ENCODE results near the gene PSTPIP2.

DNA sequence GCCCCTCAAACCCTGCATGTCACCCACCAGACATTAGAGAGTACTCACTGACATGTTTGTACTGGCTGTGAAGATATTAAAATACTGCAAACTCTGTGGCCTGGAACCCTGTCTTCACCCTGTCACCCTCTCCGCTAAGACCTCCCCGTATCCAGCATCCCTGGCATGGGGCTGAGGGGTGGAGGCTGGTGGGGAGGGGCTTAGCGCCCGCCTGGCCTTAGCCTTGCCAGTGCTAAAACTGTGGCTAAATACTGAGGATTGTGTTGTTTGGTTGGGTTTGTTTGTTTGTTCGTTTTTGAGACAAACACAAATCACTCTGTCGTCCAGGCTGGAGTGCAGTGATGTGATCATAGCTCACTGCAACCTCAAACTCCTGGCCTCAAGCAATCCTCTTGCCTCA, 1.8 kb downstream of the PSTPIP2 start:
- TF ChIP-seq CTCF (conservative IDR thresholded peaks at IDR 0.05; ENCODE audit: low read depth in 2 of 2): no peak
- TF ChIP-seq EZH2 (IDR thresholded peaks at IDR 0.05; ENCODE audit: low read depth, unreplicated experiment): no peak
- TF ChIP-seq JUNB (IDR thresholded peaks at IDR 0.05; ENCODE audit: unreplicated experiment): no peak
- no peak for TF ChIP-seq EZH2phosphoT487 (IDR thresholded peaks at IDR 0.05; ENCODE audit: unreplicated experiment)
- TF ChIP-seq ZNF331 (CRISPR knock-in tag; IDR thresholded peaks at IDR 0.05; ENCODE audit: low read depth): no peak
- TF ChIP-seq POLR2AphosphoS5 (IDR thresholded peaks at IDR 0.05; ENCODE audit: low read depth): no peak
- TF ChIP-seq, protein P1, sequence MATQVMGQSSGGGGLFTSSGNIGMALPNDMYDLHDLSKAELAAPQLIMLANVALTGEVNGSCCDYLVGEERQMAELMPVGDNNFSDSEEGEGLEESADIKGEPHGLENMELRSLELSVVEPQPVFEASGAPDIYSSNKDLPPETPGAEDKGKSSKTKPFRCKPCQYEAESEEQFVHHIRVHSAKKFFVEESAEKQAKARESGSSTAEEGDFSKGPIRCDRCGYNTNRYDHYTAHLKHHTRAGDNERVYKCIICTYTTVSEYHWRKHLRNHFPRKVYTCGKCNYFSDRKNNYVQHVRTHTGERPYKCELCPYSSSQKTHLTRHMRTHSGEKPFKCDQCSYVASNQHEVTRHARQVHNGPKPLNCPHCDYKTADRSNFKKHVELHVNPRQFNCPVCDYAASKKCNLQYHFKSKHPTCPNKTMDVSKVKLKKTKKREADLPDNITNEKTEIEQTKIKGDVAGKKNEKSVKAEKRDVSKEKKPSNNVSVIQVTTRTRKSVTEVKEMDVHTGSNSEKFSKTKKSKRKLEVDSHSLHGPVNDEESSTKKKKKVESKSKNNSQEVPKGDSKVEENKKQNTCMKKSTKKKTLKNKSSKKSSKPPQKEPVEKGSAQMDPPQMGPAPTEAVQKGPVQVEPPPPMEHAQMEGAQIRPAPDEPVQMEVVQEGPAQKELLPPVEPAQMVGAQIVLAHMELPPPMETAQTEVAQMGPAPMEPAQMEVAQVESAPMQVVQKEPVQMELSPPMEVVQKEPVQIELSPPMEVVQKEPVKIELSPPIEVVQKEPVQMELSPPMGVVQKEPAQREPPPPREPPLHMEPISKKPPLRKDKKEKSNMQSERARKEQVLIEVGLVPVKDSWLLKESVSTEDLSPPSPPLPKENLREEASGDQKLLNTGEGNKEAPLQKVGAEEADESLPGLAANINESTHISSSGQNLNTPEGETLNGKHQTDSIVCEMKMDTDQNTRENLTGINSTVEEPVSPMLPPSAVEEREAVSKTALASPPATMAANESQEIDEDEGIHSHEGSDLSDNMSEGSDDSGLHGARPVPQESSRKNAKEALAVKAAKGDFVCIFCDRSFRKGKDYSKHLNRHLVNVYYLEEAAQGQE (IDR thresholded peaks at IDR 0.05; ENCODE audit: unreplicated experiment): no peak
